Thoracic aorta (tissue), 2 donors: ENCODE results near the gene SAMD8. TPM values are rescaled to one million over a fixed set of nuclear protein-coding genes. Genes with fewer than 3 reads are reported as not detected.
A peak's percentile ranks its signal among the peaks of the same experiment; 100 is the strongest.
"Not testable (repeated sequence)": the region's sequence is repeated elsewhere in the genome, so short reads cannot be mapped to it uniquely, and the experiment has no call there.

ENCODE experiments used
- ATAC-seq: fragments of 150-250 bp; one replicate; pipeline ENCODE4 v1.8.0; 2017; ENCODE audit warnings: low read depth; ENCODE audit not compliant: insufficient number of reproducible peaks, low FRiP score
- DNase-seq: peaks from one replicate; pipeline ENCODE4 v3.0.0-alpha.2; 2020; ENCODE audit warnings: low spot score
- H3K27ac ChIP-seq, 2 donors: fragments of 200-600 bp; sonication (generic); 1 replicate in 1 of 2; 2 replicates in 1 of 2; pipeline ENCODE4 v1.5.1; 2016; ENCODE audit warnings: mild to moderate bottlenecking in 2 of 2, moderate library complexity in 2 of 2
- H3K27me3 ChIP-seq: fragments of 200-600 bp; sonication (generic); replicated peaks from 2 replicates; pipeline ENCODE4 v1.6.0; 2016; ENCODE audit warnings: mild to moderate bottlenecking; ENCODE audit not compliant: insufficient read depth
- H3K36me3 ChIP-seq: fragments of 200-600 bp; sonication (generic); one replicate; pipeline ENCODE4 v1.5.1; 2016
- H3K4me1 ChIP-seq, 2 donors: fragments of 200-600 bp; sonication (generic); 1 replicate in 1 of 2; 2 replicates in 1 of 2; pipeline versions ENCODE4 v1.5.1 to v1.6.0; 2016; ENCODE audit warnings: low read depth in 2 of 2, mild to moderate bottlenecking in 1 of 2; ENCODE audit not compliant: control insufficient read depth in 1 of 2
- H3K4me3 ChIP-seq: fragments of 200-600 bp; sonication (generic); 2 replicates; pipeline ENCODE4 v1.5.1; 2016; ENCODE audit warnings: mild to moderate bottlenecking
- H3K9me3 ChIP-seq: fragments of 200-600 bp; sonication (generic); 2 replicates; pipeline ENCODE4 v1.5.1; 2016
- total RNA-seq, 2 donors: library from RNA; depleted of rRNA; stranded (reverse); fragments of >200 nt; gene quantifications; one replicate each; pipeline versions ENCODE4 v1.1.0 to v1.2.3, GENCODE V29; 2016
- TF ChIP-seq, protein P1 (sequence below): fragments of 200-600 bp; sonication (generic); IDR thresholded peaks from one replicate; pipeline ENCODE4 v1.5.1; 2019; ENCODE audit warnings: antibody characterized with exemption

Gene SAMD8
- total RNA-seq, 2 donors from 2014 or later: 22.7 to 51.5 TPM

DNA sequence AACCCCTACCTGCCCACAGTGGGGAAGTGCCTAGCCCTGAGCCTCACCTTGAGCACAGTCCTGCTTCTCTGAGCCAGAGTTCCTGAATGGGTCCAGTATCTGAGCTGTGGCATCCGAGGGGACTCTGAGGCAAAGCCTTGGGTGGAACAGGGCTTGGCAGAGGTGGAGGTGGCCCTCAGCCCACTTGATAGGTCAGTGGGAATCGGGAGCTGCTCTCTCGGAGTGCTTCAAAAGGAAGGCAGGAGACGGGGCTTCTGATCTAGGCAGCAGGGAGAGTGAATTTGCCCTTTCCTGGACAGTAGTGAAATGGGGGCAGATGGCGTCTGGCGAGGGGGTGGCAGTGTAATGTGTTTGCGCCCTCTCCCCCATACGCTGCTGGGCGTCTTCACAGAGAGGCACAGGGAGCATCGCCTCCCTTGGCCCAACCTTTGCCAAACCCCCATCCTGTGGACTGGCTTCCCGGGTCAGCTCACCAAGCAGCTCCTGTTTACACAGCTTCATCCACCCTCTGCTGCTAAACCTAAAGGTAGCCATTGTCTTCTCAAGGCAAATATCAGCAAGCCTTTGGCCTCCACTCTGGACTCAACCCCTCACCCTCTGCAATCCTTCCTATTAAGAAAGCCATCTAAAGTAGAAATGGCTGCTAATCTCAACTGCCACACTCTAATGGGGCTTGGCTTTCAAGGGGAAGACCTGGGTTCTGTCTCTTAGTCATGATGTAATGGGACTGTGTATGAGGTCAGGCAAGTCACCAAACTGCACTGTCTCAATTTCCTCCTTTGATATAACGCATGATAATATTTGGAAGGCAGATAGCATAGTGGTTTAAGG lies 78.0 kb downstream of the SAMD8 start:
- TF ChIP-seq, protein P1, sequence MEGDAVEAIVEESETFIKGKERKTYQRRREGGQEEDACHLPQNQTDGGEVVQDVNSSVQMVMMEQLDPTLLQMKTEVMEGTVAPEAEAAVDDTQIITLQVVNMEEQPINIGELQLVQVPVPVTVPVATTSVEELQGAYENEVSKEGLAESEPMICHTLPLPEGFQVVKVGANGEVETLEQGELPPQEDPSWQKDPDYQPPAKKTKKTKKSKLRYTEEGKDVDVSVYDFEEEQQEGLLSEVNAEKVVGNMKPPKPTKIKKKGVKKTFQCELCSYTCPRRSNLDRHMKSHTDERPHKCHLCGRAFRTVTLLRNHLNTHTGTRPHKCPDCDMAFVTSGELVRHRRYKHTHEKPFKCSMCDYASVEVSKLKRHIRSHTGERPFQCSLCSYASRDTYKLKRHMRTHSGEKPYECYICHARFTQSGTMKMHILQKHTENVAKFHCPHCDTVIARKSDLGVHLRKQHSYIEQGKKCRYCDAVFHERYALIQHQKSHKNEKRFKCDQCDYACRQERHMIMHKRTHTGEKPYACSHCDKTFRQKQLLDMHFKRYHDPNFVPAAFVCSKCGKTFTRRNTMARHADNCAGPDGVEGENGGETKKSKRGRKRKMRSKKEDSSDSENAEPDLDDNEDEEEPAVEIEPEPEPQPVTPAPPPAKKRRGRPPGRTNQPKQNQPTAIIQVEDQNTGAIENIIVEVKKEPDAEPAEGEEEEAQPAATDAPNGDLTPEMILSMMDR: no peak
- Histone ChIP-seq H3K9me3 (no peaks in the 10 kb centered on the region), H3K27me3 (no peaks in the 10 kb centered on the region), H3K36me3 (no peaks in the 10 kb centered on the region), H3K4me3 (no peak overlapping the region), H3K4me1 (peaks cover 5 to 19% of the 10 kb centered on the region in 2 donors), H3K27ac (no peak overlapping the region)
- DNase-seq (no peak), ATAC-seq (no peak)

DNA sequence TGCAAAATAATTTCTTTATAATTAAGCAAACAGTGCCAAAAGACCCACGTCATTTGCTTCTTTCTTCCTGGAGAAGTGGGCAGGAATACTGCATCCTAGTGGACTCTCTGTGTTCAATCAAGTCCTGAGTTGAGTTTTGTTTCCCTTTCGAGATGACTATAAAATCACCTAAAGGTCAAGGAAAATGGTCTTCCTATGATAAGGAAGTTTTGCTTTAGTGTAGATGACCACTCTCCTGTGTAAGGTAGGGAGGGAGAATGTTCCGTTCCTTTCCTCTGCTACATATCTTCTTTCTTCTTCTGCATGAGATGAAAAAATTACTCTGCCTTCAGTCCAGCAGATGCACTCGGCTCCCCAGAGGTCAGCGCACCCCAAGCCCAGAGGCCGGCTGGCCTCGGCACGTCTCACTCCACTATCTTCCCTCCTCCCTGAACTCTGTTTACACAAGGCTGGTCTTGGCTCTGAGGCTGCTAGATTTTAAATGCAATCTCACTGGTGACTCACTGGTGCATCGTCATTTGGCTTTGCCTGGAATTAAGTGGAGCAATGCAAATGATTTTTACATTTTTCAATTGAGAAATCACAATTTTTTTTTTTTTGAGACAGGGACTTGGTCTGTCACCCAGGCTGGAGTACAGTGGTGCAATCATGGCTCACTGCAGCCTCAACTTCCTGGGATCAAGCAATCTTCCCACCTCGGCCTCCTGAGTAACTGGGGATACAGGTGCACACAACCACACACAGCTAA lies 80.5 kb downstream of the SAMD8 start:
- peak overlapping the region; percentile 21 to 60 for H3K27ac ChIP-seq

DNA sequence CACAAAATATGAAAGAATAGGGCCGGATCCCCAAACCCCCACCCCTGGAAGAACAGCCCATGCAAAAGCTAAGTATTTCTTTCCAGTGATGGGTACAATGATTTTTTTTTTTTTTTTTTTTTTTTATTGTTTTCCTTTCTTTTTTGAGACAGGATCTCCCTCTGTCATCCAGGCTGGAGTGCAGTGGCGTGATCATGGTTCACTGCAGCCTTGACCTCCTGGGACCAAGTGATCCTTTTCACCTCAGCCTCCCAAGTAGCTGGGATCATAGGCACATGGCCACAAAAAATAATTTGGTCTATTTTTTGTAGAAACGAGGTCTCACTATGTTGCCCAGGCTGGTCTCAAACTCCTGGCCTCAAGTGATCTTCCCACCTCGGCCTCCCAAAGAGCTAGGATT lies 83.2 kb downstream of the SAMD8 start:
- H3K27me3 ChIP-seq, H3K9me3 ChIP-seq, H3K4me3 ChIP-seq, H3K27ac ChIP-seq, H3K36me3 ChIP-seq, DNase-seq, ATAC-seq: not testable (repeated sequence)
- peaks cover 5 to 19% of the 10 kb centered on the region in 2 donors for H3K4me1 ChIP-seq

More for the DNA sequence above, 80.5 kb downstream of the SAMD8 start:
- H3K4me1 ChIP-seq: peaks cover 5 to 19% of the 10 kb centered on the region in 2 donors
- peak; percentile 16 for ATAC-seq
- H3K36me3 ChIP-seq: no peaks in the 10 kb centered on the region
- H3K9me3 ChIP-seq: no peaks in the 10 kb centered on the region
- peak overlapping the region; percentile 32 for H3K4me3 ChIP-seq
- peak; percentile 26 for DNase-seq
- TF ChIP-seq, protein P1: no peak
- no peaks in the 10 kb centered on the region for H3K27me3 ChIP-seq

DNA sequence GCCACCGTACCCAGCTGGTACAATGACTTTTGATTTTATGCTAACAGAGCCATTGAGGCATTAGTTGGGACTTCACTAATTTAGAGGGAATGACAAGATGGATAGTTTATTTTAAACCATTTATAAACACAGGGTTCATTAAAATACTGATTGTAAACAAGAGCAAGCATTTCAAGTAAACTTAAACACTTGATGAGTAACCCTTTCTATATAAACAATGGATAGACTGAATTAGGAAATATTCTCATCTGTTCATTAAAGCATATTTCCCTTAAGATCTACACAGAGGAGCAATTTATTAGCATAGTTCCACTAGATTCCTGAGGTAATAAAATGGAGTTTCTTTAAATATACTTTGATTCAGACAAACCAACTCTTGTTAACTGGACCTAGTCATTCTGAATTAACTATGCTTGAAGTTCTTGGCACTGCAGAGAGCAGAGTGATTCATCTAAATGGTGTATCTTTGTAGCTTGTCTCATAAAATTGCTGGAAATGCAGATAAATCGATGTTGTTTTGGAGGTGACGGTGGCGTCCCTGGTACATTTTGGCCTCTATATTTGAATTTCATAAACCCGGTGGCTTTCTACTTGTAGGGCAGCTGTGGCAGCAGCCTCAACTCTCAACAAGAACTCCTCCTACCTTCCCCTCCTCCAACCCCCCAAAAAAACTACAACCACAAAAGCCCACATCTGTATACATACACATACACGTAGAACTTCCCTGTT lies 83.7 kb downstream of the SAMD8 start:
- no peaks in the 10 kb centered on the region for H3K9me3 ChIP-seq
- peaks cover 5 to 19% of the 10 kb centered on the region in 2 donors for H3K4me1 ChIP-seq
- no peak for ATAC-seq
- TF ChIP-seq, protein P1: no peak
- H3K27ac ChIP-seq: no peak overlapping the region
- H3K4me3 ChIP-seq: no peak overlapping the region
- H3K27me3 ChIP-seq: no peaks in the 10 kb centered on the region
- DNase-seq: no peak
- H3K36me3 ChIP-seq: no peaks in the 10 kb centered on the region

DNA sequence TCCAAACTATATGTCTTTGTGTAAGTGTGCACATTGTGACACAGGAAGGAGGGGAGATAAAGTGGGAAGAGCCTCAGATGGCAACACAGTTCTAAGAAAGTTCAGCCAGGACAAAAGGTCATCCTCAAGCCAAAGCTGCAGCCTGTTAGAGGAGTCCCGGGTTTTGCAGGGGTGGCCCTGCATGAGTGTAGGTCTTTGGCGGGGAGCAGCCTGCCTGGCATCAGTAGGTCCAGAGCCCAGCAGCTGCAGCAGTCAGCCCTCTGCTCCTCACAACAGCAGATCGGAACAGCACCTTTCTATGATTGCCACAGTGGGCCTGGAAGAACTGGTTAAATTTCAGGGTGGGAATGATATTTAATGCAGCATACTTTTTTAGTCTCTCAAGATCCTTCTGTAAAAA lies 85.6 kb downstream of the SAMD8 start:
- TF ChIP-seq, protein P1: no peak
- H3K9me3 ChIP-seq: no peaks in the 10 kb centered on the region
- no peaks in the 10 kb centered on the region for H3K27me3 ChIP-seq
- DNase-seq (no peak), ATAC-seq (no peak)
- H3K4me3 ChIP-seq: no peak overlapping the region
- H3K4me1 ChIP-seq: peaks cover 0 to 12% of the 10 kb centered on the region in 2 donors
- H3K36me3 ChIP-seq: no peaks in the 10 kb centered on the region
- H3K27ac ChIP-seq: no peak overlapping the region
